ENCODE results near the gene THADA. TPM values are rescaled to one million over a fixed set of nuclear protein-coding genes. Genes with fewer than 3 reads are reported as not detected.
A peak's percentile ranks its signal among the peaks of the same experiment; 100 is the strongest.
"Not testable (repeated sequence)": the region's sequence is repeated elsewhere in the genome, so short reads cannot be mapped to it uniquely, and the experiment has no call there.

Gene THADA
- total RNA-seq, 1 donor from 2014 or later = 22.8 TPM

- peak in 1 of 2 donors; percentile 39 for DNase-seq (ENCODE audit: low read depth in 2 of 2)
Observed at GRCh38 chr2:43448011-43448821, 147.6 kb downstream of the THADA start.

GRCh38 chr2:43446755-43447154 is 149.1 kb downstream of the THADA start:
- DNase-seq (ENCODE audit: low read depth in 2 of 2) = not testable (repeated sequence)

GRCh38 chr2:43445781-43446180 is 150.1 kb downstream of the THADA start:
- no peak for DNase-seq (ENCODE audit: low read depth in 2 of 2)

- DNase-seq (ENCODE audit: low read depth in 2 of 2) = peak; percentile 62 to 83
Observed at GRCh38 chr2:43444989-43445645, 150.7 kb downstream of the THADA start.

GRCh38 chr2:43443282-43443681 is 152.6 kb downstream of the THADA start:
- no peak for DNase-seq (ENCODE audit: low read depth in 2 of 2)

GRCh38 chr2:43441195-43441594 is 154.6 kb downstream of the THADA start:
- no peak for DNase-seq (ENCODE audit: low read depth in 2 of 2)

GRCh38 chr2:43438858-43439655 is 156.8 kb downstream of the THADA start:
- DNase-seq (ENCODE audit: low read depth in 2 of 2) = peak; percentile 64 to 81

- no peak for DNase-seq (ENCODE audit: low read depth in 2 of 2)
Observed at GRCh38 chr2:43438342-43438741, 157.5 kb downstream of the THADA start.

GRCh38 chr2:43437363-43437762 is 158.5 kb downstream of the THADA start:
- DNase-seq (ENCODE audit: low read depth in 2 of 2) = no peak

- DNase-seq (ENCODE audit: low read depth in 2 of 2) = no peak
Observed at GRCh38 chr2:43436431-43436830, 159.4 kb downstream of the THADA start.

GRCh38 chr2:43435746-43436145 is 160.1 kb downstream of the THADA start:
- DNase-seq (ENCODE audit: low read depth in 2 of 2) = no peak

- peak in 1 of 2 donors; percentile 43 for DNase-seq (ENCODE audit: low read depth in 2 of 2)
Observed at GRCh38 chr2:43430489-43430888, 165.3 kb downstream of the THADA start.

GRCh38 chr2:43429369-43429768 is 166.5 kb downstream of the THADA start:
- DNase-seq (ENCODE audit: low read depth in 2 of 2) = no peak

GRCh38 chr2:43427032-43427424 is 168.8 kb downstream of the THADA start:
- DNase-seq (ENCODE audit: low read depth in 2 of 2) = no peak

GRCh38 chr2:43426305-43427031 is 169.4 kb downstream of the THADA start:
- DNase-seq (ENCODE audit: low read depth in 2 of 2) = peak; percentile 92 to 98

GRCh38 chr2:43425659-43426058 is 170.2 kb downstream of the THADA start:
- DNase-seq (ENCODE audit: low read depth in 2 of 2) = no peak

- DNase-seq (ENCODE audit: low read depth in 2 of 2) = no peak
Observed at GRCh38 chr2:43424262-43425207, 171.3 kb downstream of the THADA start.

GRCh38 chr2:43423941-43424261 is 171.9 kb downstream of the THADA start:
- DNase-seq (ENCODE audit: low read depth in 2 of 2) = no peak

GRCh38 chr2:43421194-43421593 is 174.6 kb downstream of the THADA start:
- no peak for DNase-seq (ENCODE audit: low read depth in 2 of 2)

GRCh38 chr2:43420389-43420801 is 175.4 kb downstream of the THADA start:
- DNase-seq (ENCODE audit: low read depth in 2 of 2) = no peak
